GM21786 (cell line): ENCODE measurements around the gene SEC14L1.
"Not testable (repeated sequence)": the region's sequence is repeated elsewhere in the genome, so short reads cannot be mapped to it uniquely, and the experiment has no call there.

Source experiments
- ATAC-seq: cut with Tn5 transposase; IDR thresholded peaks from one replicate; pipeline ENCODE4 v1.9.1; 2021; ENCODE audit not compliant: unreplicated experiment

Gene SEC14L1

GRCh38 chr17:77140878-77141767 is at the start of gene SEC14L1:
Gene SEC14L1, plus strand, starts transcription at chr17:77140969. Its CDS starts 2,628 bp downstream, at chr17:77143597.
- ATAC-seq: peak; percentile 30

GRCh38 chr17:77092025-77092424 is 48.7 kb upstream of the SEC14L1 start:
- ATAC-seq: no peak

- no peak for ATAC-seq
These were observed 45.3 kb upstream of the SEC14L1 start for GRCh38 chr17:77095461-77095860.

- no peak for ATAC-seq
These were observed 44.1 kb upstream of the SEC14L1 start for GRCh38 chr17:77096570-77097214.

GRCh38 chr17:77097631-77098180 is 43.1 kb upstream of the SEC14L1 start:
- no peak for ATAC-seq

- no peak for ATAC-seq
These were observed 41.8 kb upstream of the SEC14L1 start for GRCh38 chr17:77098884-77099545.

GRCh38 chr17:77099997-77100396 is 40.8 kb upstream of the SEC14L1 start:
- no peak for ATAC-seq

GRCh38 chr17:77101521-77102410 is 39.0 kb upstream of the SEC14L1 start:
- no peak for ATAC-seq

GRCh38 chr17:77102411-77103134 is 38.2 kb upstream of the SEC14L1 start:
- not testable (repeated sequence) for ATAC-seq

GRCh38 chr17:77105706-77106105 is 35.1 kb upstream of the SEC14L1 start:
- ATAC-seq: no peak

- ATAC-seq: peak; percentile 44
These were observed 33.9 kb upstream of the SEC14L1 start for GRCh38 chr17:77106874-77107358.

GRCh38 chr17:77107506-77108433 is 33.0 kb upstream of the SEC14L1 start:
- peak; percentile 56 for ATAC-seq

- ATAC-seq: no peak
These were observed 31.5 kb upstream of the SEC14L1 start for GRCh38 chr17:77109159-77109759.

GRCh38 chr17:77109764-77110359 is 30.9 kb upstream of the SEC14L1 start:
- ATAC-seq: no peak

- not testable (repeated sequence) for ATAC-seq
These were observed 29.4 kb upstream of the SEC14L1 start for GRCh38 chr17:77111165-77111933.

GRCh38 chr17:77111934-77112296 is 28.9 kb upstream of the SEC14L1 start:
- ATAC-seq: no peak

- no peak for ATAC-seq
These were observed 25.3 kb upstream of the SEC14L1 start for GRCh38 chr17:77115510-77115909.
